GM18858 (cell line): ENCODE measurements around the gene NELL1.

Experiments used
- ATAC-seq: cut with Tn5 transposase; IDR thresholded peaks from one replicate; pipeline ENCODE4 v1.9.1; 2021; ENCODE audit not compliant: unreplicated experiment

Gene NELL1

DNA sequence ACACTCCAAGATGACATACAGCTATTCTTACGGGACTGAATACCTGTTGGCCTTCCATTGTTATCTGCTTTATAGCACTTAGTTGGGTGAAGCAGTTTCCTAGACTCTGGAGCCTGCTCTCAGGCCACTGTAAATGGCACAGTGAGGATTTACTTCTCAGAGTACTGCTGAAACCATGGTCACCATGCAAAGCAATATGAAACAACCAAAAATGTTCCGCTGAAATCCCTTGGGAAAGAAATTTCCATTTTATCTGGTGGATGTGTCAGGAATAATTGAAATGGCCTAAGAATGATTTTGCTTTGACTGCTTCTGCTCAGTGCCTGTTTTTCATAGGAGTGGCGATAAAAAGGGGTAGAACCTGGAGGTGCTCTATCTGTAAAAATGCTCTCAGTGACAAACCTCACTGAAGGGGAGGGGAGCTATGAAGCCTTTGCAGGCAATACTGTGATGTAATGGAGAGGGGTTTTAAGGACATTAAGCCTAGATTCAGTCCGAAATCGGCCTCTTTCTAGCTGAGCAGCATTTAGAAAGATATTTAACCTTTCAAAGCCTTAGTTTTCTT lies 871.9 kb downstream of the NELL1 start:
- ATAC-seq: no peak

DNA sequence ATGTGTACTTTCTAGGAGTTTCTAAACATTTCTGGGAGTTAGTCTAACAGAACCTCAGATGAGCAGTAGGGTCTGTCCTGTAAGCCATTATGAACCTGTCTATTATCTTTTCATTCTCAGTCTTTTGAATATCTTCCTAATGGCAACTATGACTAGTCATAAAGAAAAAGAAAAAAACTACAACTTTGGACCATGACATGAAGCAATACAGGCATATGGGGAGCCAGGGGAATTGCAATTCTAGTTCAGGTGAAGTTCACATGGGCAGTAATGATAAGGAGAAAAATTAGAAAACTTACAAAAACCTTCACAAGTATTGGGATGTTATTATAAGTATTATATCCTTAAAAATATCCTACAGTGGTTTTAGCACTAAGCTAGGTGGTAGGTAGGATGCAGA lies 874.5 kb downstream of the NELL1 start:
- ATAC-seq: no peak

DNA sequence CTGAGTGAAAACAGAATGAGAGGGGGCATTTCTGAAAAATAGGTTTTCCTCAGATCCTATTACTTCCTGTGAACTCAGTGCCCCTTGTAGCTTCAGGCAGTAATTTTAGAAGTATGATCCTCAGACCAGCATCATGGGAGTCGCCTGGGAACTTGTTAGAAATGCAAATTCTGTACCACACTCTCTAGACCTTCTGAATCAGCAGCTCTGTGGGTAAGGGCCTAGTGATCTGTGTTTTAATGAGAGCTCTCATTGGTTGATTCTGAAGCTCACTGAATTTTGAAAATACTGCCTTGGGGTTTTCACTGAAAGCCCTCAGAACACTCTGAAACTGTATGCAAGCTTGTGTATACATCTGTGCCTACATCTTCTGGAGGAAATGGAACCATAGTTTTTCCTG lies 876.3 kb downstream of the NELL1 start:
- no peak for ATAC-seq

DNA sequence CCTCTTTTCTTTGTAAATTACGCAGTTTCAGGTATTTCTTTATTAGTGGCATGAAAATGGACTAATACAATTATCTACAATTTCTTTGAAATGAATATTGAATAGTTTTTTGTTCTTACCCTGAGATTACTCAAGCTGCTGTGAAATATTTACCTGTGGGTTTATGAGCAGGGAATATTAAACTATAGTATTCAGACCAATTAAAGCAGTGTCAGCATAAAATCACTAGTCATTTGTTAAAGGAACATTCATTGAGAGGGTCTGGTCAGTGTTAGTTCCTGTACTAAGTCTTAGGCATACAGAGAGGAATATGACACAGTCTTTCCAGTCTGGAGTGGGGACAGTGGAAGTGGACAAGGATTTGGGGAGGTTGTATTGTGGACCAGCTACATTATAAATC lies 877.3 kb downstream of the NELL1 start:
- no peak for ATAC-seq

DNA sequence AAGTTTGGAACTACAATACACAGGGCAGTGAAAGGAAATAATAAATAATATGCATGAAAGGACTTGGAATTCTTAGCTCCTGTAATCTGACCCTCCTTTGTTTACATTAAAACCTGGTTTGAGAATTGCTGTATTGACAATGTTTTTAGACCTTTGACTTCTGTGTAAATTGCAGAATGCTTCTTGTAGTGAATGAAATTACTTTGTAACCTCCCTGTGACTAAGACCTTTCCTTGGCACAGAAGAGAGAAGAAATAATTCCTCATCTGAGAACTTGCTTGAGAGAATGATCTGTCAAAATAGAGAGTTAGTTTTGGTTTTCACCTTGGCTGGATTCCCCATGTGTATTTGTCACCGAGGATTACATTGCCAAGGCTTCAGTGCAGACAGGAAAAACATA lies 883.5 kb downstream of the NELL1 start:
- no peak for ATAC-seq

DNA sequence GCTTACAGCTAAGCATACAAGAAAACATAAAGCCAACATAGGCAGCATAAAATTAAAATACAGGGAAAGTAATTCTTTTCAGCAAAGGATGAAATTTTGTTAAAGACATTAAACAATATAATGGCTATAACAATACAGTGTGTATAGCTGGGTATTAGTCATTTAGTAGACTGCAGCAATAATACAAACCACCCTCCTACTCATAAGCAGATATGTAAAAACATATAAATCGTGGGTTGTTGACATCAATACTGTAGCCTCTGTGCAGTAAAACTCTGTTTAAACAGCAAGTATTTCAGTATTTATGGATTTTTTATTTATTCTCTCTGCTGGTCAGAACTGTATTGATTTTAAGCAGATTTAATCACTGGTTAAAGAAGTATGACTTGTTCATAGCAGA lies 884.4 kb downstream of the NELL1 start:
- no peak for ATAC-seq

DNA sequence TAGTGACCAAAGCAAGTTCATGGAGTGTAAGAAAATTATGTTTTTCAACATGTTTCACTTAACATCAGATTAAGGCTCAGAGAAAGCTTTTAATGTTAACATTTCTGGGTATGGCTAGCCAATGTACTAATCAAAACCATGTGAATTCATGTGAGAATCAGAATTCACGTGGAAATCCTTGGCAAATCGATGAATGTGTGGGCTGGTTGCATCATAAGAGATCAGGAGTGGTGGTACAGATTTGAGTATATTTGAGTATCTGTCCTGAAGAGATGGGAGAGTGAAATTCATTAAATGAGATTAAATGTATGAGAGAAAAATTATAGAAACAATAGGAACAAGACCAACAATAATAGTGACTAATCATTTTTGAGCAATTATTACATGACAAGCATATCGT lies 884.9 kb downstream of the NELL1 start:
- no peak for ATAC-seq

DNA sequence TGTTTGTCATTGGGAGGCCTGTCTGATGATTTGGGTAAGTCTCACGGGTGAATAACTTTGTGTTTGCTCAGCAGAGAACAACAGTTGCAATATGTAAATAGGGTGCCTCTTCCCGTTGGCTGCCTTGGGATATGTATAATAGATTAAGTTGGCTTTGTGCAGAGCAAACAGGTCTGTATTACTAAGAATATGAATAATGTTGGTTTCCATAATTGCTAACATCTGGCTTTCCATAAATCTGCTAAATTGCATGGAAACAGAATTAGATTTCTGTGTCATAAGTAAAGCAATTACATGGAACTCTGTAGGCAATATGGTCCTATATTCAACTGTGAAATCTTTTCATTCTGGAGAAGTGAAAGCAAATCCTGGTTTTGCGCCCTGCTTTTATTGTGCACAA lies 887.5 kb downstream of the NELL1 start:
- ATAC-seq: no peak

DNA sequence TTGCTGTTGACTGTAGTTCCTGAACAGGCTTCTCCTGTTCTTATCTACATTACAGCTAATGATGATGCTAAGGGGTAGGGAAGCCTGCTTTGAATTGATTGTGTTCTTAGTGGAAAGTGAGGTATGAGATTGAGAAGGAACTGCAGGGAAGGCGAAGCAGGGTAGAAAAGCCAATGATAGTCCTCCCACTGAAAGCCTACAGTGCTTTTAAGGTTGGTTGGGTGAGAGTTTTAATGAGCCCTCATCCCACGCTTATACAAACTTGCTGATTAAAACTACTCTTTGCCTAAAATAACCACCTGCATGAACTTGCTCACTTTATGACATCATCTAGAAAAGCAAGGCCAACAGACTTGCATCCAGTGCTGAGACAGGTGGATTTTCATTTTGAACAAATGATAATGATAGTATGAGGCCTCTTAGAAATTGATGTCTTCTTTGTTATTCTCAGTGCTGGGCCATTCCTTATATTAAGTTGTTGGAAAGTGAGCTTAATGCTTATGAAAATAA lies 891.1 kb downstream of the NELL1 start:
- ATAC-seq: no peak

DNA sequence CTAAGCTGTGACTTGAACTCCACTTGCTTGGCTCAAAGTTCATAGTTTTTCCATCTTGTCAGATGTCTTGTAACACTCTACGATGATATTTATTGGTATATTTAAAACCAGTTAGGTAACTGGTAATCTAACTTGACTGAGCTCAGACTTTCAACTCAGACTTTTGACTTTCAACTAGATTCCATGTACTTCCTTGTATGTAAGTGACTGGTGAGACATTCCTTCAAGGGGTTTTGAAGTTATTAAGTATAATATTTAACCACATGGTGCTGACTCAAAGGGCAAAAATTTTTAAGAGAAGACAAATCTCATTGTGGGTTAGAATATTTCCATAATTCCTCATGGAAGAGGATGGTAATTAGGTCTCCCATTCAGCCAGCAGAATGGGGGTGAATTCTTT lies 892.2 kb downstream of the NELL1 start:
- no peak for ATAC-seq

DNA sequence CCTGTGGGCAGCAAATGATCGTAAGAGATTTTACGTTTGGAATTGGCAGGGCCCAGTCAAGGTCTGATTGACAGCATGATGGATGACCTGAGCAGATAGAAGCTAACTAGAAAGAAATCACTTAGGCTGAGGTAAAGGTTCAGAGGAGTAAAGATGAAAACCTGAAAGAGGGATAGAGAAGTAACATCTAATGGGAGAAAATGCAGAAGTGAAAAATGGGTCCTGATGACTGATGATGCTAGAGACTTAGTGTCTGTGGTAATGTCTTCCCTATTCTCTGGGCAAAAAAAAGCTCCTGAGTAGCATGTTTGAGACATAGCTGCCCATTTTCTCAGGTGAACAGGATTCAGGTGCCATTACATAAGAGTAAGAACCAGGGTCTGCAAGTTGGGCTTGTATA lies 894.7 kb downstream of the NELL1 start:
- no peak for ATAC-seq

DNA sequence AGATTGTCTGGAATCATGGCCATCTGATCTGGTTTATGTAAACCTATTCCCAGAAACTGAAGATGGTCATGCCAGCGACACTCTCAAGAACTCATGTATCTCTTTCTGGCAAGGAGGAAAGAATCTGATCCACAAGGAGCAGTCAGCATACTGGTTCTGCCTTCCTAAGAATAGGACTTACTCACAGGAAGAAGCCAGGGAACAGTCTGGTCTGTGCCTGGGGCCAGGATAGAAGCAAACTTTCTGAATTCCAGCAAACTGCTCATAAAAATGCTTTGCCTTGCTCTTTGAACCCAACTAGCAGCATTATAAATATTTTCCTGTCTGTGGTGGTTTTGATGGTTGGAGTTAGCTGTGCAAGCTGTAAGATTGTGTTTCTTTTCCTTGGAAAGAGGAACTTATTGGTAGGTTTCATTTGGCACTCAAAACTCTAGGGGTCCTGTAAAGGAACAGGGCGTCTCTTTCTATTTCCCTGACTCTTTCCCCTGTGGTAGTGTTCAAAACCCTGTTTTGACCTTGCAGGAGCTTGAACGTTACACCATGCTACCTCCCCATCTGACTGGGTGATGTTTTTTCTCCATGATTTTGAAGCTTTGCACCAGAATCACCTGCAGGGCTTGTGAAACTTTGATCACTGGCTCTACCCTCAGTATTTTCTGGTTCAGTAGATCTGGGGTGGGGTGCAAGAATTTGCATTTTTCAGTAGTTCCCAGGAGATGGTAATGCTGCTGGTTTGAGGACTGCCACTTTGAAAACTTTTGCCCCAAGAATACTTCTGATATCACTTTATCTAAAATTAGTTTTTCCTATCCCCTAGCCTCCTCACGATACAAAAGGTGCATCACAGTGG lies 895.7 kb downstream of the NELL1 start:
- no peak for ATAC-seq

DNA sequence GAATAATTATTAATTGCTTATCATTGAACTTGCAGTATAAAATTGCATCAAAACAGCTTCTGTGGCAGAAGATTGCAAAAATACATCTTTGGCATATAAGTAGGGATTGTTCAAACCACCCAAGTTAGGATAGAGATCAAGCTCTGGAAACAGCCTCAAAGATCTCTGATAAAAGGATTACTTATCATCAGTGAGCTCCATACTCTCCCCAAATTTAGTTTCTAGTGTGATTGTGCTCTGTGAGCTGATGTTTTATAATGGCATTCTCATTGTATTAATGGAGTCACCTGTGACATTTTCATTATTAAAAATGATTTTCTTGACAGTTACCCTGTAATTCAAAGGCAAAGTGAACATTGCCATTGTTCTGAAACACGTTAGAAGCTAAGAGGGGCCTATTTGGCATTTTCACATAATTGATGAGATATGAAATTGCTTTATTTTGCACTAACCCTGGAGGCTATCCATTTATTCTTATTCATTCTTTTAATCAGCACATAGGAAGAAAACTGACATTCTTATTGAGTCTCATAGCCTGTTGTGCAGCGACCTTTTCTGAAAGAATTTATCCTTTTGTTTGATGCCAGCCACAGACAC lies 897.2 kb downstream of the NELL1 start:
- no peak for ATAC-seq

DNA sequence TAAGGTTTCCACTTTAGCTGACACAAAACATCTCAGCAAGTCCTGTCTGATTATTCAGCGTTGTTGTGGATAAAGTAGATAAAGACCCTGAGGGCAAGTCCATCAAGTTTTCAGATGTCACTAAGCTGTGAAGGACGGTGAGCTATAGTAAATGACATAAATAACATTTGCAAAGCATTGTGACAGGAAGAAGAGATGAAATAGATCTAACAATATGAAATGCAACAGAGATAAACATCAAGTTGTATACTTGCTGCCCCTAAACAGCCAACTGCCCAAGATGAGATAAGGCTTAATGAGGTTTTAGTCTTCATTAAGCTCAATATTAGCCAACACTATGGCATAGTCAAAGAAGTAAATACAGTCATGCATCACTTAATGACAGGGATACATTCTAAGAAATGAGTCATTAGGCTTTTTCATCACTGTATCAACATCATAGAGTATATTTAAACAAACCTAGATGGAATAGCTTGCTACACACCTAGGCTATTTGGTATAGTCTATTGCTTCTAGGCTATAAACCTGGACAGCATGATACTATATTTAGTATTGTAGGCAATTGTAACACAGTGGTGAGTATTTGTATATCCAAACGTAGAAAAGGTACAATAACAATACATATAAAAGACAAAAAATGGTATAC lies 898.4 kb downstream of the NELL1 start:
- ATAC-seq: no peak

DNA sequence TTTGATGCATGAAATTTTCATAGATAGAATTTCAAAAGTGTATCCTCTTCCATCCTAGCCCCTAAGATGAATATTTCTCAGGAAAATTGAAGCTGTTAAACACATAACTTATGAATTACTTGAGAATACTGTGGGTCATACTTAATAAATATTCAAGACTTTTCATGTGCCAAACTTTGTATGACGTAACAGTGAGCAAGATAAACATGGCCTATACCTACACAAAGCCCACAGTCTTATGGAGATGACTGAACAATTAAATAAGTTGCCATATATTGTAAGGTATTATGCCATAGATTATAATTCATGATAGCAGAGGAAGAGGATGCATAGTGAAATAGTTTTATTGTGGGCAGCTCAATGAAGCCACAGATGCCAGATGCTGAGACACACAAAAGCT lies 902.8 kb downstream of the NELL1 start:
- ATAC-seq: no peak

DNA sequence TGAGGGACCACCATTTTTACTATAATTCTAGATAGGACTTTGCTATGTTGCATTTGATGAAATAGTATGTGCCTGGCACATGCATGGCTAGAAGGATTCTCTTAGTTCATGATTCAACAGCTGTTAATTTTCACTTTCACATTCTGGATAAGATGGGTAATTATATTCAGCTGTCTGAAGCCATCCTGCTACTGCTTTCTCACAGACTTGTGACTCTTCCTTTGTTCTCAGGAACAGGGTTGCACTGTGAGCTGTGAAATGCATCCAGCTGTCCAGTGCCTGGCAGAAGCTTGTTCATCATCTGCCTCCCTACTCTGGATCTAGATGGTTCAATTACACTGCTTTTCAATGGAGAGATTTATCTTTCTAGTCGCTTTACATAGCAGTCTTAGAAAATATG lies 913.4 kb downstream of the NELL1 start:
- no peak for ATAC-seq

DNA sequence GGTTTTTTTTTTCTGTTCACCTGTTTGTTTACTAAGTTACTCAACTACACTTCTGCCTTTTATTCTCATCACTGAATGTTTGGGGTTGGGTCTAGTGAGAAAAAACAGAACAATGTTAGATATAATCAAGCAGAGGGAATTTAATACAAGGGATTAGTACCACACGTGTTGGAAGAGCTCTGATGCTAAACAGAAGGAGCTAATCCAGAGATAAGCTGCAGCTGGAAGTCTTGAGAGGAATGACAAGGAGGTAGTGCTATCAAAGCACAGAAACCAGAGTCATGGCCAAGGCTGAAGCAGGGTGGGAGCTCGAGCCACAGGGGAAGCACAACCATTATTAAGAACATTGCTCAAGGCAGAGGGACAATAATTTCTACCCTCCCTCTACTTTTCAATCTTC lies 919.4 kb downstream of the NELL1 start:
- ATAC-seq: no peak

DNA sequence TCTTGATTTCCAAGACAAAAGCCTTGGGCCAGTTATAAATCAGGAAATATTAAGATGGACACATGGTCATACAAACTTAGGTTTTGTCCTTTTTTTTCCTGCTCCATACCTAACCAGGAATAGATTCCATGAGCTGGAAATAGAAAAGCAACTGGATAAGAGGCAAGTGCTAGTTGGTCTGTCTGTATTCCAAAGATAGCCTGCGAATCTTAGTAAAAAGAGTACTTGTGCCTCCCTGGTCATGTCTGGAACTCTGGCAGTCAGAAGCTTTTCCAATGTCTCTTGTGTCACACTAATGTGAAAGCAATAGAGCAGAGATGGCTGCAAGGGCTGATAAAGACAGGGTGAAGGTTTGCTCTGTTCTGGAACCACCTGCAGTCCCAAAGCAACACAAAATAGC lies 933.3 kb downstream of the NELL1 start:
- no peak for ATAC-seq

DNA sequence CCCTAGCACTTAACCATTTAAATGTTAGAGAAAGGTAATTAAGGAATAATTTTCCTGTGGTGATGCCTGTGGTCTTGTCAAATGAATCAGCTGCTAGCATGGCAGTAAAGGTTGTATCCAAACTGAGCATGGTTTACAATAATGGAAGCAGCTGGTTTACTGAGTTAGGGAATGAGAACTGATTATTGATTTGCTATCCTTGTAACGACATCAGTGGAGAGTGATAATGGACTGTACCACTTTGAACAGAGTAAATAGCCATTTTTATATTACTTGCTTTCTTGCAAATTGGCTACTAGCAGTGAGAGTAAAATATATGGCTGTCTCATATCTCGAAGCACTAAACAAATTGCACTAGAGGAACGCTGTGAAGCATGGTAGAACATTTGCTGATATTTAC lies 934.5 kb downstream of the NELL1 start:
- ATAC-seq: no peak

DNA sequence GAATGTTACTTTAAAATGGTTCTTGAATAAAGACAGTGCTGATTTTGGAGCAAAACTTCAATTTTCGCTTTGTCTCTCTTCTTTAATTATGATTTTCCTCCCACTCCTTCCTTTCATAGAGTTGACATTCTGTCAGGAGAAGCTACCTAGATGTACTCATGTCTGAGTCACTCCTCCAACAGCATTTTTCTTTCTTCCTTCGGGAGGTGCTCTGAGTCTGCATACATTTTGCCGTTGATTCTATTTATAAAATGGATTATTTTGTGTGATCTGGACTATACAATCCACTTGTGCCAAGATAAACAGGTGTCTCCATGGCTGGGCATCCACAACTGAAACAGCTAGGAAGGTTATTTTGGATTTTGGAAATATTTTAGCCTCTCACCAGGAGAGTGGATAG lies 935.2 kb downstream of the NELL1 start:
- no peak for ATAC-seq

DNA sequence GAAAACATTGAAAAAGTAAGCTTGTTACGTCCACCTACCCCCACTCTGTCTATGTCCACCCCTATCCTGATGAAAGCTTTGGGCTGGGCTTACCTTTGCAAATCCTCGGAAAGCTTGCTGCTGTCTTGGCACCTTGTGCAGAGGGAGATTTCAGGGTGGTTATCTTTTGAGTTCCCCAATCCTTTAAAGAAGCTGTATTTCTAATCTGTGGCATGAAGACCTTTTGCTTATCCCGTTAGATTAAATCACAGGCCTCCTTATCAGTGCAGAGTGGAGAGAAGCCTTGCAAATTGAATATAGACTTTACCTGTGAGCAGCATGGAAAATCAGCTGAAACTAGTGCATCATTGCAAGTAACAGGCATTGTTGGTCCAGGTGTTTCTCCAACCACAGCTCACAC lies 942.9 kb downstream of the NELL1 start:
- ATAC-seq: no peak

DNA sequence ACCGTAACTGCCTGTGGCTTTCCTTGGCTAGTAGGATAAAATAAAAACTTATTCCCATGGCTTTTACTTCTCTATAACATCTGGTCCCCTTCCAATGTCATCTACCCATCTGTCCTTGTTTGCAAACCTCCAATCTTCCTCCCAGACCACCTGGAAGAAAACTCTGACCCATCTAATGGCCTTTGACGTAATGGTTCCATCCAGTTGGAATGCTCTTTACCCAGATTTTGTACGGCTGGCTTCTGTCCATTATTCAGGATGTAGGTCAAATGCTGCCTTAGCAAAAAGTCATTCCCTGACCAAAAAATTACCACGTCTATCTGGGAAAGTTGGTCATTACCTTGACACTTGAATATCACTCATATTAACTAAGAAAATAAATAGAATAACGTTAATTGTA lies 945.6 kb downstream of the NELL1 start:
- ATAC-seq: no peak
